ENCODE measurements around the gene CFAP74.

CFAP74 gene

DNA sequence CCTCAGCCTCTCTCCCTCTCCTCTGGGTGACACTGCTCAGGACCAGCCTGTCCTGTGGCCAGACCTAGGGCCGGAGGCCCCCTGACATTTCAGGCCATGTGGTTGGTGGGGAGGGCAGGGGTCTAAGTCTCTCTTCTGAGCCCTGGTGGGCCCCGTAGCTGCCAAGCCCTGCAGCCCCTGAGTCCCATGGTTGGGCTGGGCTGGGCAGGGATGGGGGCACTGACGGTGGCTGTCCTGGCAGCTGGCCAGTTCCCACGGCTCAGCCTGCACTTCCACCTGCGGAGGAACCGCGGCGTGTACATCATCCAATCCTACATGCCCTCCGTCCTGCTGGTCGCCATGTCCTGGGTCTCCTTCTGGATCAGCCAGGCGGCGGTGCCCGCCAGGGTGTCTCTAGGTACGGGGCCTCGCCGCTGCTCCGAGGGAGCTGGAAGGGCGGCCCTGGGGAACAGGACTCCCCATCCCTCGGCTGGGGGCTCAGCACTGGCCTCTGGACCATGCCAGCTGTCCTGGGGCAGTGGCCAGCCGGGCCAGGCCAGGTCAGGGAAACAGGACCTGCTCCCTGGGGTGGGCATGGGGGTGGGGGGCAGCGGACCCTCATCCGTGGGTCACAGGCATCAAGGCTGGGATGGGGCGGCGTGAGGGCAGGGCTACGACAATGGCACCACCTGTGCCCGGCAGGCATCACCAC is 25.4 kb upstream of the CFAP74 start:
- Histone ChIP-seq H2BK15ac (replicated peaks; ENCODE audit: low read depth) (no peak overlapping the region), H4K5ac (ENCODE audit: low read length) (no peak overlapping the region), H3K4me2 (ENCODE audit: low read length) (no peak overlapping the region), H3K23ac (ENCODE audit: low read length) (no peak overlapping the region), H3K36me3 (ENCODE audit: control insufficient read depth, insufficient read depth, low read length) (no peaks in the 10 kb centered on the region), H3K4me1 (ENCODE audit: control insufficient read depth, low read depth, low read length) (no peaks in the 10 kb centered on the region), H3K27me3 (ENCODE audit: insufficient read depth, low read length, poor library complexity) (no peaks in the 10 kb centered on the region), H3K9ac (ENCODE audit: low read length) (no peak overlapping the region), H3K18ac (ENCODE audit: low read length) (no peak overlapping the region), H3K27ac (ENCODE audit: low read depth, low read length) (no peak overlapping the region), H3K56ac (ENCODE audit: low read length) (no peak overlapping the region), H3K4me3 (ENCODE audit: low read length) (no peak overlapping the region), H3K79me1 (ENCODE audit: low read length) (no peaks in the 10 kb centered on the region), H2BK5ac (ENCODE audit: low read length) (no peak overlapping the region), H3K79me2 (ENCODE audit: control insufficient read depth, insufficient read depth, low read length) (no peaks in the 10 kb centered on the region), H2BK120ac (ENCODE audit: low read depth, low read length) (no peak overlapping the region), H2AK5ac (ENCODE audit: low read length) (no peak overlapping the region), H4K8ac (ENCODE audit: low read depth, low read length) (no peak overlapping the region), H3K4ac (ENCODE audit: low read depth, low read length) (no peak overlapping the region)
- DNase-seq, result no peak
- no CpG with 5 or more reads among the region's 26 CpGs for WGBS (ENCODE audit: extremely low coverage, insufficient coverage, low lambda C conversion rate)

DNA sequence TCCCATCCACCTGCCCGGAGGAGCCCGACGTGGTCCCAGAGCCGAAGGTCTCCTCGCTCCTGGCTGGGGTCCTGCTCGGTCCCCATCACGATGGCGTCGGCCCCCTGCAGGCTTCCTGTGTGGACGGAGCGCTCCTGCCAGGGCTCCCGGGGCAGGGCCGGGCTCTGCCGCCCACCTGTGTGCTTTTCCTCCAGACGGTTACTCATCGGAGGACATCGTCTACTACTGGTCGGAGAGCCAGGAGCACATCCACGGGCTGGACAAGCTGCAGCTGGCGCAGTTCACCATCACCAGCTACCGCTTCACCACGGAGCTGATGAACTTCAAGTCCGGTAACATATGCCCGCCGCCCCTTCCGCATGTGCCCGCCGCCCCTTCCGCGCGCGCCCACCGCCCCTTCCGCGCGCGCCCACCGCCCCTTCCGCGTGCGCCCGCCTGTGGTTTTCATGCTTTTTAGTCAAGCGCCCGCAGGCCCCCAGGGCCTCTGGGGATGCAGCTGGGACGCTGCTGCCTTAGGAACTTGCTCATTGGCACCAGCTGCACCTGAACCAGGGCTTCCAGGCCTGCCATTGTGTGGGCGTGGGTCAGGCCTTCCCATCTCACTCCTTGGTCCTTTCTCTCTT is 24.5 kb upstream of the CFAP74 start:
- no peak overlapping the region for H3K4ac ChIP-seq (ENCODE audit: low read depth, low read length)
- H3K79me2 ChIP-seq (ENCODE audit: control insufficient read depth, insufficient read depth, low read length), result no peaks in the 10 kb centered on the region
- H3K27ac ChIP-seq (ENCODE audit: low read depth, low read length), result no peak overlapping the region
- H4K8ac ChIP-seq (ENCODE audit: low read depth, low read length), result no peak overlapping the region
- no peak overlapping the region for H2BK15ac ChIP-seq (replicated peaks; ENCODE audit: low read depth)
- H3K4me2 ChIP-seq (ENCODE audit: low read length), result no peak overlapping the region
- no peak overlapping the region for H3K18ac ChIP-seq (ENCODE audit: low read length)
- no peak overlapping the region for H3K9ac ChIP-seq (ENCODE audit: low read length)
- H4K5ac ChIP-seq (ENCODE audit: low read length), result no peak overlapping the region
- no peak overlapping the region for H2BK5ac ChIP-seq (ENCODE audit: low read length)
- no peak overlapping the region for H2AK5ac ChIP-seq (ENCODE audit: low read length)
- H3K4me1 ChIP-seq (ENCODE audit: control insufficient read depth, low read depth, low read length), result no peaks in the 10 kb centered on the region
- H3K79me1 ChIP-seq (ENCODE audit: low read length), result no peaks in the 10 kb centered on the region
- no CpG with 5 or more reads among the region's 46 CpGs for WGBS (ENCODE audit: extremely low coverage, insufficient coverage, low lambda C conversion rate)
- no peak overlapping the region for H3K23ac ChIP-seq (ENCODE audit: low read length)
- DNase-seq, result no peak
- H3K56ac ChIP-seq (ENCODE audit: low read length), result no peak overlapping the region
- no peak overlapping the region for H2BK120ac ChIP-seq (ENCODE audit: low read depth, low read length)
- H3K36me3 ChIP-seq (ENCODE audit: control insufficient read depth, insufficient read depth, low read length), result no peaks in the 10 kb centered on the region
- H3K27me3 ChIP-seq (ENCODE audit: insufficient read depth, low read length, poor library complexity), result no peaks in the 10 kb centered on the region
- no peak overlapping the region for H3K4me3 ChIP-seq (ENCODE audit: low read length)

- Histone ChIP-seq H2BK120ac (ENCODE audit: low read depth, low read length) (no peak overlapping the region), H3K56ac (ENCODE audit: low read length) (no peak overlapping the region), H3K79me1 (ENCODE audit: low read length) (no peaks in the 10 kb centered on the region), H3K4me2 (ENCODE audit: low read length) (no peak overlapping the region), H4K5ac (ENCODE audit: low read length) (no peak overlapping the region), H3K36me3 (ENCODE audit: control insufficient read depth, insufficient read depth, low read length) (no peaks in the 10 kb centered on the region), H3K4ac (ENCODE audit: low read depth, low read length) (no peak overlapping the region), H3K9ac (ENCODE audit: low read length) (no peak overlapping the region), H3K18ac (ENCODE audit: low read length) (no peak overlapping the region), H3K79me2 (ENCODE audit: control insufficient read depth, insufficient read depth, low read length) (no peaks in the 10 kb centered on the region), H4K8ac (ENCODE audit: low read depth, low read length) (no peak overlapping the region), H2BK5ac (ENCODE audit: low read length) (no peak overlapping the region), H2BK15ac (replicated peaks; ENCODE audit: low read depth) (no peak overlapping the region), H2AK5ac (ENCODE audit: low read length) (no peak overlapping the region), H3K27me3 (ENCODE audit: insufficient read depth, low read length, poor library complexity) (no peaks in the 10 kb centered on the region), H3K27ac (ENCODE audit: low read depth, low read length) (no peak overlapping the region), H3K23ac (ENCODE audit: low read length) (no peak overlapping the region), H3K4me1 (ENCODE audit: control insufficient read depth, low read depth, low read length) (no peaks in the 10 kb centered on the region), H3K4me3 (ENCODE audit: low read length) (no peak overlapping the region)
- DNase-seq, result no peak
- no CpG with 5 or more reads among the region's 39 CpGs for WGBS (ENCODE audit: extremely low coverage, insufficient coverage, low lambda C conversion rate)
These were observed 21.9 kb upstream of the CFAP74 start for GRCh38 chr1:2025491-2025981.

DNA sequence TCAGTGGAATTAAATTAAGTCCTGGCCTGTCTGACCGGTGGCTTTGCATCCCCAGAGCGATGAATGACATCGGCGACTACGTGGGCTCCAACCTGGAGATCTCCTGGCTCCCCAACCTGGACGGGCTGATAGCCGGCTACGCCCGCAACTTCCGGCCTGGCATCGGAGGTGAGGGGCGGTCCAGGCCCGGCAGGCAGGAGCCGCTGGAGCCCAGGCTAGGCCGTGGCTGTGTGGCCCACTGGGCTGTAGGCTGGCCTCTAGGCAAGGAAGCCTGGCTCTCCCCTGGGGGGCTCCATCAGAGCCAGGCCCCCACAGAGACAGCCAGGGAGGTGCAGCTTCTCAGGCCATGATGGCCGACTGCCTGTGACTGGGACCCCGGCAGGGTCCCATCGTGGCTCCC is 21.3 kb upstream of the CFAP74 start:
- Histone ChIP-seq H2AK5ac (ENCODE audit: low read length) (no peak overlapping the region), H3K79me2 (ENCODE audit: control insufficient read depth, insufficient read depth, low read length) (no peaks in the 10 kb centered on the region), H2BK15ac (replicated peaks; ENCODE audit: low read depth) (no peak overlapping the region), H3K4ac (ENCODE audit: low read depth, low read length) (no peak overlapping the region), H4K8ac (ENCODE audit: low read depth, low read length) (no peak overlapping the region), H3K36me3 (ENCODE audit: control insufficient read depth, insufficient read depth, low read length) (no peaks in the 10 kb centered on the region), H3K23ac (ENCODE audit: low read length) (no peak overlapping the region), H4K5ac (ENCODE audit: low read length) (no peak overlapping the region), H3K4me3 (ENCODE audit: low read length) (no peak overlapping the region), H3K79me1 (ENCODE audit: low read length) (no peaks in the 10 kb centered on the region), H3K4me2 (ENCODE audit: low read length) (no peak overlapping the region), H3K56ac (ENCODE audit: low read length) (no peak overlapping the region), H3K18ac (ENCODE audit: low read length) (no peak overlapping the region), H3K27ac (ENCODE audit: low read depth, low read length) (no peak overlapping the region), H2BK5ac (ENCODE audit: low read length) (no peak overlapping the region), H2BK120ac (ENCODE audit: low read depth, low read length) (no peak overlapping the region), H3K9ac (ENCODE audit: low read length) (no peak overlapping the region), H3K4me1 (ENCODE audit: control insufficient read depth, low read depth, low read length) (no peaks in the 10 kb centered on the region), H3K27me3 (ENCODE audit: insufficient read depth, low read length, poor library complexity) (peaks cover 2% of the 10 kb centered on the region)
- no peak for DNase-seq
- no CpG with 5 or more reads among the region's 18 CpGs for WGBS (ENCODE audit: extremely low coverage, insufficient coverage, low lambda C conversion rate)

DNA sequence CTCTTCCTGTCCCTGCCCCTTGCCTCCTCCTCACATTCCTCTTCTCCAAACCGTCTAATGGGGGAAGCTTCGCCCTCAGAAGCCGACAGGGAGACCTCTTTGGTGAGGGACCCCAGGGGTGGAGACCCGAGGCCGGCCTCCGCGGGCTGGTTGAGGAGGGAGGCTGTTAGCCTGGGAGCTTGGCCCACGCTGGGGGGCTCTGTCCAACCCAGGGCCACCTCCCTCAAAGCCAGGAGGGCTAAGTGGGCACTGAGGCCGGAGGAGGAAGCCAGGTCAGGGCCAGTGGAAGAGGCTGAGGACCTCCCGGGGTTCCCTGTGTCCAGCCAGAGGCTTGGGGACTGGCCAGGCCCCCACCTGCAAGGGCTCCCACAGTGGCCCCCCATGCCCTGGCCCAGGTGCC is 20.9 kb upstream of the CFAP74 start:
- Histone ChIP-seq H2BK120ac (ENCODE audit: low read depth, low read length) (no peak overlapping the region), H3K79me1 (ENCODE audit: low read length) (no peaks in the 10 kb centered on the region), H2BK5ac (ENCODE audit: low read length) (no peak overlapping the region), H3K27me3 (ENCODE audit: insufficient read depth, low read length, poor library complexity) (peaks cover 5% of the 10 kb centered on the region), H3K4me3 (ENCODE audit: low read length) (no peak overlapping the region), H3K79me2 (ENCODE audit: control insufficient read depth, insufficient read depth, low read length) (no peaks in the 10 kb centered on the region), H2AK5ac (ENCODE audit: low read length) (no peak overlapping the region), H3K4ac (ENCODE audit: low read depth, low read length) (no peak overlapping the region), H3K4me2 (ENCODE audit: low read length) (no peak overlapping the region), H3K56ac (ENCODE audit: low read length) (no peak overlapping the region), H3K9ac (ENCODE audit: low read length) (no peak overlapping the region), H4K8ac (ENCODE audit: low read depth, low read length) (no peak overlapping the region), H3K18ac (ENCODE audit: low read length) (no peak overlapping the region), H3K23ac (ENCODE audit: low read length) (no peak overlapping the region), H3K4me1 (ENCODE audit: control insufficient read depth, low read depth, low read length) (no peaks in the 10 kb centered on the region), H2BK15ac (replicated peaks; ENCODE audit: low read depth) (no peak overlapping the region), H3K27ac (ENCODE audit: low read depth, low read length) (no peak overlapping the region), H4K5ac (ENCODE audit: low read length) (no peak overlapping the region), H3K36me3 (ENCODE audit: control insufficient read depth, insufficient read depth, low read length) (no peaks in the 10 kb centered on the region)
- WGBS (ENCODE audit: extremely low coverage, insufficient coverage, low lambda C conversion rate), result no CpG with 5 or more reads among the region's 10 CpGs
- no peak for DNase-seq
